Trophoblast cell (in vitro differentiated cells and primary cell): Measurements from ENCODE around the gene RNF150.

Experiments
- DNase-seq, 2 donors: peaks; one replicate each; pipeline ENCODE4 v3.0.0-alpha.2; 2016
- H2AFZ ChIP-seq: 2 replicates; pipeline ENCODE4 v1.6.1; 2013; ENCODE audit warnings: low read length, moderate library complexity, mild to moderate bottlenecking; ENCODE audit not compliant: insufficient read depth, poor library complexity
- H2AK5ac ChIP-seq: 2 replicates; pipeline ENCODE4 v1.6.1; 2013; ENCODE audit warnings: mild to moderate bottlenecking, low read length
- H2BK120ac ChIP-seq: 2 replicates; pipeline ENCODE4 v1.6.1; 2013; ENCODE audit warnings: low read length, mild to moderate bottlenecking, moderate library complexity; ENCODE audit not compliant: insufficient read depth, poor library complexity
- H2BK12ac ChIP-seq: 2 replicates; pipeline ENCODE4 v1.6.1; 2013; ENCODE audit warnings: mild to moderate bottlenecking, low read length, moderate library complexity
- H2BK5ac ChIP-seq: 2 replicates; pipeline ENCODE4 v1.6.1; 2013; ENCODE audit warnings: low read length, low read depth, moderate library complexity, mild to moderate bottlenecking; ENCODE audit not compliant: poor library complexity
- H3K14ac ChIP-seq: 2 replicates; pipeline ENCODE4 v1.6.1; 2013; ENCODE audit warnings: mild to moderate bottlenecking, low read length
- H3K18ac ChIP-seq: 2 replicates; pipeline ENCODE4 v1.6.1; 2013; ENCODE audit warnings: mild to moderate bottlenecking, low read length
- H3K23ac ChIP-seq: 2 replicates; pipeline ENCODE4 v1.6.1; 2013; ENCODE audit warnings: low read length
- H3K27ac ChIP-seq: 2 replicates; pipeline ENCODE4 v1.5.1; 2013; ENCODE audit warnings: low read depth, mild to moderate bottlenecking, inconsistent platforms, low read length, moderate library complexity
- H3K27me3 ChIP-seq: 2 replicates; pipeline ENCODE4 v1.6.1; 2013; ENCODE audit warnings: inconsistent platforms, mild to moderate bottlenecking, low read length, moderate library complexity; ENCODE audit not compliant: insufficient read depth
- H3K36me3 ChIP-seq, 2 experiments: 1 replicate in 1 of 2; 2 replicates in 1 of 2; pipeline ENCODE4 v1.6.1; 2013; ENCODE audit warnings: low read length in 2 of 2, mild to moderate bottlenecking in 2 of 2, moderate library complexity in 1 of 2; ENCODE audit not compliant: insufficient read depth in 2 of 2, control insufficient read depth in 1 of 2
- H3K4ac ChIP-seq: 2 replicates; pipeline ENCODE4 v1.6.1; 2013; ENCODE audit warnings: low read depth, mild to moderate bottlenecking, low read length, moderate library complexity
- H3K4me1 ChIP-seq, 2 experiments: 1 replicate in 1 of 2; 2 replicates in 1 of 2; pipeline ENCODE4 v1.6.1; 2013; ENCODE audit warnings: low read length in 2 of 2, mild to moderate bottlenecking in 2 of 2, moderate library complexity in 1 of 2; ENCODE audit not compliant: insufficient read depth in 2 of 2, control insufficient read depth in 1 of 2
- H3K4me2 ChIP-seq: 2 replicates; pipeline ENCODE4 v1.6.1; 2013; ENCODE audit warnings: inconsistent platforms, mild to moderate bottlenecking, low read length, moderate library complexity
- H3K4me3 ChIP-seq: 2 replicates; pipeline ENCODE4 v1.5.1; 2013; ENCODE audit warnings: mild to moderate bottlenecking, low read depth, low read length, inconsistent platforms
- H3K79me1 ChIP-seq: one replicate; pipeline ENCODE4 v1.6.1; 2013; ENCODE audit warnings: low read length
- H3K79me2 ChIP-seq: 2 replicates; pipeline ENCODE4 v1.6.1; 2013; ENCODE audit warnings: low read length, mild to moderate bottlenecking; ENCODE audit not compliant: control insufficient read depth, insufficient read depth, poor library complexity
- H3K9ac ChIP-seq: 2 replicates; pipeline ENCODE4 v1.6.1; 2013; ENCODE audit warnings: mild to moderate bottlenecking, low read length
- H3K9me3 ChIP-seq: 2 replicates; pipeline ENCODE4 v1.6.1; 2013; ENCODE audit warnings: low read depth, mild to moderate bottlenecking, control low read depth, inconsistent platforms, low read length; ENCODE audit not compliant: insufficient read depth
- H4K12ac ChIP-seq: 2 replicates; pipeline ENCODE4 v1.6.1; 2013; ENCODE audit warnings: low read depth, mild to moderate bottlenecking, low read length, moderate library complexity
- H4K8ac ChIP-seq: 2 replicates; pipeline ENCODE4 v1.6.1; 2013; ENCODE audit warnings: low read depth, mild to moderate bottlenecking, low read length, moderate library complexity
- H4K91ac ChIP-seq: one replicate; pipeline ENCODE4 v1.6.1; 2013; ENCODE audit warnings: low read depth, mild to moderate bottlenecking, low read length, moderate library complexity
- WGBS: extraction: QIAGEN DNeasy Blood & Tissue Kit; methylation state at CpG from one replicate; pipeline ENCODE4 v1.1.7; 2013; ENCODE audit warnings: missing lambda C conversion rate; ENCODE audit not compliant: insufficient read length, insufficient coverage; ENCODE audit errors: extremely low coverage; 5-methylcytosine and 5-hydroxymethylcytosine counted together

RNF150 gene

DNA sequence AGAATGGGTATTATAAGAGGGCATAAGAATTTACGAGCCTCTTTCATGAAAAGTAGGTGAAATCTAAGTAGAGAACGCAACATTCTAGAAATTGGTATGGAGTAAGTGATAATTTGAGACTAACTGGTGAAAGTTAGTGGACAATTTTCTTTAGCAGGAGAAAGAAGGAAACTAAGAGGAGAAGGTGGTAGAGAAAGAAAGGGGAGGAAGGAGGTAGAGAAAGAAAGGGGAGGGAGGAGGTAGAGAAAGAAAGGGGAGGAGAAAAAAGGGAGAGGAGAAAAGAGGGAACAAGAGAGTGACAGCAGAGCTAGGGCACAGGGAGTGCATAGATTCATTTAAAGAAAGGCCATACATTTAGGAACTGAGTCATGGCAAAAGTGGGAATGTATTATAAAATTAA is 94.1 kb downstream of the RNF150 start:
- H3K18ac ChIP-seq = no peak overlapping the region
- no peak overlapping the region for H4K12ac ChIP-seq
- no peak overlapping the region for H3K23ac ChIP-seq
- no peak overlapping the region for H3K14ac ChIP-seq
- H2AK5ac ChIP-seq = no peak overlapping the region
- no peak overlapping the region for H3K9ac ChIP-seq
- no peak overlapping the region for H4K8ac ChIP-seq
- no peak overlapping the region for H4K91ac ChIP-seq
- no peaks in the 10 kb centered on the region for H3K79me1 ChIP-seq
- no peak overlapping the region for H3K27ac ChIP-seq
- no peaks in the 10 kb centered on the region for H3K27me3 ChIP-seq
- H3K79me2 ChIP-seq = no peaks in the 10 kb centered on the region
- no peak overlapping the region for H2BK12ac ChIP-seq
- no peak for DNase-seq
- H3K9me3 ChIP-seq = no peaks in the 10 kb centered on the region
- no peak overlapping the region for H2AFZ ChIP-seq
- WGBS = no CpG with 5 or more reads among the region's 2 CpGs
- H3K36me3 ChIP-seq = no peaks in the 10 kb centered on the region
- H3K4me1 ChIP-seq = no peaks in the 10 kb centered on the region
- H2BK5ac ChIP-seq = no peak overlapping the region
- no peak overlapping the region for H3K4me3 ChIP-seq
- H3K4ac ChIP-seq = no peak overlapping the region
- no peak overlapping the region for H2BK120ac ChIP-seq
- H3K4me2 ChIP-seq = no peak overlapping the region

DNA sequence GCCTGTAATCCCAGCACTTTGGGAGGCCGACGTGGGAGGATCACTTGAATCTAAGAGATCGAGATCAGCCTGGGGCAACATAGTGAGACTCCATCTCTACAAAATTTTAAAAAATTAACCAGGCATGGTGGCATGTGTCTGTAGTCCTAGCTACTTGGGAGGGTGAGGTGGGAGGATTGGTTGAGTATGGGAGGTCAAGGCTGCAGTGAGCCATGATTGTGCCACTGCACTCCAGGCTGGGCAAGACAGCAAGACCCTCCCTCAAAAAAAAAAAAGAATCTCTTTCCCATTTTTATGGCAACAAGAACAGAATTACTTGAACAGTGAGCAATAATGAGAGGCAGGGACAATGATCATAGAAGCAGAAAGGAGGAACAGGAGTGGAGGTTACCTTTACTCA is 94.8 kb downstream of the RNF150 start:
- peak in 1 of 2 donors; percentile 60 for DNase-seq
- H3K27me3 ChIP-seq = no peaks in the 10 kb centered on the region
- no CpG with 5 or more reads among the region's 3 CpGs for WGBS
- no peak overlapping the region for H2AK5ac ChIP-seq
- no peak overlapping the region for H3K27ac ChIP-seq
- H2BK12ac ChIP-seq = no peak overlapping the region
- no peak overlapping the region for H3K14ac ChIP-seq
- no peaks in the 10 kb centered on the region for H3K79me2 ChIP-seq
- H3K23ac ChIP-seq = no peak overlapping the region
- H4K8ac ChIP-seq = no peak overlapping the region
- H3K9me3 ChIP-seq = no peaks in the 10 kb centered on the region
- H3K9ac ChIP-seq = no peak overlapping the region
- no peak overlapping the region for H3K4ac ChIP-seq
- H3K4me3 ChIP-seq = no peak overlapping the region
- no peak overlapping the region for H4K12ac ChIP-seq
- H3K36me3 ChIP-seq = no peaks in the 10 kb centered on the region
- H4K91ac ChIP-seq = no peak overlapping the region
- H2BK5ac ChIP-seq = no peak overlapping the region
- no peaks in the 10 kb centered on the region for H3K79me1 ChIP-seq
- no peaks in the 10 kb centered on the region for H3K4me1 ChIP-seq
- no peak overlapping the region for H3K4me2 ChIP-seq
- H2AFZ ChIP-seq = no peak overlapping the region
- no peak overlapping the region for H2BK120ac ChIP-seq
- no peak overlapping the region for H3K18ac ChIP-seq

- H3K9me3 ChIP-seq = no peaks in the 10 kb centered on the region
- H3K27ac ChIP-seq = no peak overlapping the region
- no peak for DNase-seq
- H3K79me2 ChIP-seq = no peaks in the 10 kb centered on the region
- no peaks in the 10 kb centered on the region for H3K4me1 ChIP-seq
- H3K18ac ChIP-seq = no peak overlapping the region
- H3K36me3 ChIP-seq = no peaks in the 10 kb centered on the region
- H2BK120ac ChIP-seq = no peak overlapping the region
- no peak overlapping the region for H3K14ac ChIP-seq
- H2AK5ac ChIP-seq = no peak overlapping the region
- no peak overlapping the region for H3K4me2 ChIP-seq
- no peak overlapping the region for H2BK5ac ChIP-seq
- no peak overlapping the region for H2AFZ ChIP-seq
- no peak overlapping the region for H4K91ac ChIP-seq
- no peak overlapping the region for H3K9ac ChIP-seq
- H2BK12ac ChIP-seq = no peak overlapping the region
- no peak overlapping the region for H4K8ac ChIP-seq
- no peak overlapping the region for H3K4ac ChIP-seq
- no peaks in the 10 kb centered on the region for H3K27me3 ChIP-seq
- H4K12ac ChIP-seq = no peak overlapping the region
- no peaks in the 10 kb centered on the region for H3K79me1 ChIP-seq
- H3K4me3 ChIP-seq = no peak overlapping the region
- H3K23ac ChIP-seq = no peak overlapping the region
Observed at GRCh38 chr4:141037446-141037845, 95.8 kb downstream of the RNF150 start.

- Histone ChIP-seq H3K9me3 (no peaks in the 10 kb centered on the region), H3K79me1 (no peaks in the 10 kb centered on the region), H3K23ac (no peak overlapping the region), H3K27me3 (no peaks in the 10 kb centered on the region), H2BK5ac (no peak overlapping the region), H3K4me3 (no peak overlapping the region), H3K4ac (no peak overlapping the region), H4K12ac (no peak overlapping the region), H3K36me3 (no peaks in the 10 kb centered on the region), H3K4me2 (no peak overlapping the region), H2AFZ (no peak overlapping the region), H3K79me2 (no peaks in the 10 kb centered on the region), H2BK12ac (no peak overlapping the region), H3K9ac (no peak overlapping the region), H4K91ac (no peak overlapping the region), H3K14ac (no peak overlapping the region), H4K8ac (no peak overlapping the region), H2BK120ac (no peak overlapping the region), H3K4me1 (no peaks in the 10 kb centered on the region), H3K27ac (no peak overlapping the region), H2AK5ac (no peak overlapping the region), H3K18ac (no peak overlapping the region)
- DNase-seq = no peak
- no CpG with 5 or more reads among the region's 2 CpGs for WGBS
Observed at GRCh38 chr4:141036786-141037185, 96.5 kb downstream of the RNF150 start.

DNA sequence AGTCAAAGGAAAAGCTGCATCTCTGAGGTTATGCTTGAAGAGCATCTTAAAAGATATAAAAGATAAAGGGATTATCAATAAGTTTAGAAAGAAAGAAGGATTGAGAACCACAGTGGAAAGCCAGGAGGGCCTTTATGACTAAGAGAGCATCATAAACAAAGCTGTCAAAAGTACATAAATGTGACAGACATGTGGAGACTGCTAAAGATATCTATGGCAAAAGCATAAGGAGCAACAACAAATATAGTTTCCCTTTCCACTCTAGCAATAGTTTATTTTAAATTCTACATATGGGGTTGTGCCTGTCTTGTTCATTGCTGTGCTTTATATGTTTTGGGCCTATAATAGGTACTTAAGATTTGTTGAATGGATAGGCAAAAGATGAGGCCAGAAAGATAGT is 97.3 kb downstream of the RNF150 start:
- Histone ChIP-seq H4K91ac (no peak overlapping the region), H3K79me2 (no peaks in the 10 kb centered on the region), H4K8ac (no peak overlapping the region), H3K27me3 (no peaks in the 10 kb centered on the region), H3K27ac (no peak overlapping the region), H3K4me2 (no peak overlapping the region), H2BK12ac (no peak overlapping the region), H3K9me3 (no peaks in the 10 kb centered on the region), H3K36me3 (no peaks in the 10 kb centered on the region), H3K23ac (no peak overlapping the region), H4K12ac (no peak overlapping the region), H3K9ac (no peak overlapping the region), H3K18ac (no peak overlapping the region), H3K4me3 (no peak overlapping the region), H3K4ac (no peak overlapping the region), H3K14ac (no peak overlapping the region), H3K79me1 (no peaks in the 10 kb centered on the region), H2BK5ac (no peak overlapping the region), H3K4me1 (no peaks in the 10 kb centered on the region), H2BK120ac (no peak overlapping the region), H2AFZ (no peak overlapping the region), H2AK5ac (no peak overlapping the region)
- DNase-seq = no peak
